GM12892 (cell line): ENCODE data around the gene PCBD2. TPM values are rescaled to one million over a fixed set of nuclear protein-coding genes. Genes with fewer than 3 reads are reported as not detected.
A peak's percentile ranks its signal among the peaks of the same experiment; 100 is the strongest.
"Not testable (repeated sequence)": the region's sequence is repeated elsewhere in the genome, so short reads cannot be mapped to it uniquely, and the experiment has no call there.

Experiments used
- DNase-seq: peaks from one replicate; pipeline ENCODE4 v3.0.0; 2011; ENCODE audit not compliant: insufficient read length
- FAIRE-seq: peaks from 2 replicates; lab custom pipeline; 2011; peaks lifted over from hg19 to GRCh38; lab: Jason Lieb, UNC
- POLR2A ChIP-seq: IDR thresholded peaks from 2 replicates; pipeline ENCODE4 v1.6.1; 2011; ENCODE audit warnings: low read depth, low read length, control low read depth
- POLR2AphosphoS5 ChIP-seq: IDR thresholded peaks from 2 replicates; pipeline ENCODE4 v1.6.1; 2011; ENCODE audit warnings: low read depth, low read length, control low read depth
- TAF1 ChIP-seq: IDR thresholded peaks from 2 replicates; pipeline ENCODE4 v1.6.1; 2011; ENCODE audit warnings: low read depth, mild to moderate bottlenecking, control low read depth, low read length, borderline replicate concordance
- polyA plus RNA-seq: library from polyadenylated mRNA; unstranded; fragments of >200 nt; gene quantifications from one replicate; pipeline ENCODE4 v1.2.1, GENCODE V29; 2012; ENCODE audit warnings: missing spikeins, inconsistent platforms; ENCODE audit not compliant: missing spikeins

PCBD2 gene
- 4.7 TPM for polyA plus RNA-seq

- DNase-seq: peak; percentile 71
- peak; percentile 96 for FAIRE-seq
- TF ChIP-seq TAF1 (no peak; the same call in 1 of the 2 replicates), POLR2AphosphoS5 (0 out of 2 replicates have a peak, but pooled peaks have one; percentile 62), POLR2A (peak; percentile 78; the same call in 1 of the 2 replicates)
These were observed at the start of gene PCBD2 for GRCh38 chr5:134904610-134905245. Gene PCBD2 (plus strand): TSS chr5:134905131. CDS start chr5:134905140, 9 bp downstream.

- DNase-seq, FAIRE-seq: not testable (repeated sequence)
These were observed 48.5 kb upstream of the PCBD2 start for GRCh38 chr5:134856465-134856864.

- TF ChIP-seq POLR2AphosphoS5 (no peak), POLR2A (no peak), TAF1 (no peak)
- DNase-seq (no peak), FAIRE-seq (peak; percentile 81)
These were observed 47.5 kb upstream of the PCBD2 start for GRCh38 chr5:134857401-134857800.

- no peak for TF ChIP-seq POLR2AphosphoS5
- no peak for TF ChIP-seq TAF1
- TF ChIP-seq POLR2A: no peak
- FAIRE-seq (no peak), DNase-seq (no peak)
These were observed 40.2 kb upstream of the PCBD2 start for GRCh38 chr5:134864707-134865106.

DNA sequence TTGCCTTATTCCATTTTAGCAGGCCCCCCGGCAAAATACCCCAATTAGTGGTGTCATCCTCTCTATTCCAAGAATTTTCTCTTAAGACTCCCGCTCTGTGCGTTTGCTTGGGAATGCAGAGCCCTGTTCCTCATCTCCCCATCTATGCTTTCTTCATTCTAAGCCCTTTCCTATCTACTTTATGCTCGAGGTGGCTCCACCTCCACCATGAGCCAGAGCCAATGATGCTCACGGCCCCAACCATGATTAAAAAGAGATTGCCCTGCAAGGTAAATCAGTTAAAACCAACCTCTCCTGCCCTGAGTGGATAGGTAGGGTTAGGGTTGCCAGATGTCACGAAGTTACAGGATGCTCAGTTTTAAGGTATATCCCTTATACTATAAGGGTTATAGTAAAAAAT, 31.4 kb upstream of the PCBD2 start:
- TF ChIP-seq POLR2AphosphoS5 (no peak), POLR2A (no peak), TAF1 (no peak)
- FAIRE-seq (no peak), DNase-seq (no peak)

GRCh38 chr5:134873987-134874830, 30.7 kb upstream of the PCBD2 start, which contains the start of gene TXNDC15:
Gene TXNDC15 (plus strand): TSS chr5:134874371. CDS start chr5:134874428, 57 bp downstream.
- TF ChIP-seq TAF1: peak; percentile 97
- TF ChIP-seq POLR2A: peak; percentile 95
- TF ChIP-seq POLR2AphosphoS5: peak; percentile 80
- peak; percentile 93 for FAIRE-seq

GRCh38 chr5:134874831-134875655, 29.9 kb upstream of the PCBD2 start:
- TF ChIP-seq TAF1 (0 out of 2 replicates have a peak, but pooled peaks have one; percentile 22), POLR2AphosphoS5 (no peak)
- DNase-seq: peak; percentile 29
- peak; percentile 58 for FAIRE-seq

More at GRCh38 chr5:134873987-134874830, 30.7 kb upstream of the PCBD2 start, which contains the start of gene TXNDC15:
- peak; percentile 78 for DNase-seq

GRCh38 chr5:134877159-134877558, 27.8 kb upstream of the PCBD2 start:
- peak; percentile 42 for DNase-seq
- TF ChIP-seq TAF1 (no peak), POLR2A (no peak), POLR2AphosphoS5 (no peak)
- peak; percentile 60 for FAIRE-seq

- TF ChIP-seq POLR2AphosphoS5: no peak
- no peak for TF ChIP-seq POLR2A
- TF ChIP-seq TAF1: no peak
- FAIRE-seq (no peak), DNase-seq (no peak)
These were observed 26.5 kb upstream of the PCBD2 start for GRCh38 chr5:134878403-134878802.

GRCh38 chr5:134879456-134879855, 25.5 kb upstream of the PCBD2 start:
- no peak for DNase-seq
- no peak for FAIRE-seq
- TF ChIP-seq POLR2A (no peak), POLR2AphosphoS5 (no peak), TAF1 (no peak)

- DNase-seq, FAIRE-seq: not testable (repeated sequence)
These were observed 24.0 kb upstream of the PCBD2 start for GRCh38 chr5:134880937-134881336.

DNA sequence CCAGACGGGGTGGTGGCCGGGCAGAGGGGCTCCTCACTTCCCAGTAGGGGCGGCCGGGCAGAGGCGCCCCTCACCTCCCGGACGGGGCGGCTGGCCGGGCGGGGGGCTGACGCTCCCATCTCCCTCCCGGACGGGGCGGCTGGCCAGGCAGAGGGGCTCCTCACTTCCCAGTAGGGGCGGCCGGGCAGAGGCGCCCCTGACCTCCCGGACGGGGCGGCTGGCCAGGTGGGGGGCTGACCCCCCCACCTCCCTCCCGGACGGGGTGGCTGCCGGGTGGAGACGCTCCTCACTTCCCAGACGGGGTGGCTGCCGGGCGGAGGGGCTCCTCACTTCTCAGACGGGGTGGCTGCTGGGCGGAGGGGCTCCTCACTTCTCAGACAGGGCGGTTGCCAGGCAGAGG, 23.2 kb upstream of the PCBD2 start:
- not testable (repeated sequence) for FAIRE-seq

More for the DNA sequence above, 23.2 kb upstream of the PCBD2 start:
- not testable (repeated sequence) for DNase-seq
